CD4-positive, alpha-beta T cell treated with Interleukin-2 at 100 ng/mL for 4 hours (primary cell): ENCODE results near the gene HECW1.

Experiments
- DNase-seq: peaks from one replicate; pipeline ENCODE4 v3.0.0-alpha.2; 2020; ENCODE audit warnings: low spot score

The HECW1 gene

DNA sequence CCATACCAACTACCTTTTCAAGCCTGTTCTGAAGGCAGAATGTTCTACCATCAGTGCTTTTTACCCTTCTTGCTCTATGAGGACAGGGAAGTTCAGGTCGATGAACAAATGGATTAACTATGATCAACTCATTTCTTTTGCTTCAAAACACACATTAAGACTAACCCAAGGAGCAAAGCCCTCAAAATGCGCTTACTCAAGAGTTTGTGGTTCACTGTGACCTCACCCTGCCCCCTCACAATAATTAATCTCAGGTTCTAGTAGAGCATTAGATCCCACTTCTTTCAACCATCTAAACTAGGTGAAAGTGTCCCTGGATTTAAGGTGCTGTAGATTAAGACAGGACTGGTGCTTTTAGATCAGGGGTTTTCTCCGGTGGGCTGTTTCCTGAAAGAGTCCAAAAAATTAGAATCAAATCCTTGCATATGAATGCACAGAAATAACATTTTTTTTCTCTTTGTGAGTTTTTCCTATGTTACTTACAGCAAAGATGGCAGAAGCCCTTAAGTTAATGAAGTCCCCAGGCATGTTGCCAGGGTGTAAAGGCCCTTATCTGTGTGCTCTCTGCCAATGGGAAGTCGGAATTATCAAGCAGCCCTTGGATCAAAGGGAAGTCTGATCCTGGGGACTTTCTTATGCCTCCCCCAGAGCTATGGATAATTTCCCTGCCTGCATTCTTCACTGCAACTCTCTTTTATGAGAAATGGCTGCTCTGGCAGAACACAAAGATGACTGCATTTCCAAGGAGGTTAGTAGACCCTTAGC is 264.9 kb downstream of the HECW1 start:
- no peak for DNase-seq

DNA sequence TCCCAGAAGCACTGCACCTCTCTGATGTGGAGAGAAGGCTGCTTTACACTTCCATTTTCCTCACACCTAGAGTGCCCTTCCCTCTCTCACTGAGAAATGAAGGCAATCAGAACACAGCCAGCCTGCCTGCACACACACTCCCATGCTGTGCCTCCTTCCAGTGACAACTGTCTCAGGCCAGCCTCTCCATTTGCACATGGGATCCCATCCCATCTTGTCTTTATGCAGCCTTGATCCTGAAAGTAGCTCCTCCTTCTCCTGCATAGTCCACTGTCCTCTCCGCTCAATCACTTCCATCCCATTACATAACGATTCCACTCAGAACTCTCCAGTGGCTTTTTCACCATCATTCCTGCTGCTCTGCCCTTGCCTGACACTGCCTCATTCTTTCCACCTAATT is 266.8 kb downstream of the HECW1 start:
- no peak for DNase-seq

DNA sequence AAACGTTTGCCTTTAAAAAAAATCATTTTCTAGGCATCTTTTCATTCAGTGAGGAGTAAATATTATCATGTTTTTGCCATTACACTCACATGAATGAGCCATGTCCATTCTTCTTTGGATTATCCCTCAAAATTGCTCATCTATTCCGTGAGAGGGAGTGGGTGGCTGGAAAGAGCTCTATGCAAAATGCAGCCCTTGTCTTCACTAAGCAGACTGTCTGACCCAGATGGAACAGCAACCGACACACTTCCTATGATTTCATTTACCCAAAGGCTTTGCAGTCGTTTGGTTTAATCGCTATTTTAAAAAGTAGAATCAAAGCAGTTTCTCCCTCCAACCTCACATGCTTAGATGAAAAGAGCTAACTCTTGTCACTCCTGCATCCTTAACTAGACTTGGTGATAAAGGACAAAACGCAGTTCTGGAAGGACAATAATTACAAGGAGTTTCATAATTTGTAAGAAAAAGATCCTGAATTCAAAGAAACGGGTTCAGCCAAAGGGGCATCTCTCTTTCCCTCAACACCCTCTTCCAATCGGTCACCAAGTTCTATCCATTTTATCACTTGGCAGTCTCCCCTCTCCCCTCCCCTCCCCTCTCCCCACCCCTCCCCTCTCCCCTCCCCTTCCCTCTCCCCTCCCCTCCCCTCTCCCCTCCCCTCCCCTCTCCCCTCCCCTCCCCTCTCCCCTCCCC is 272.3 kb downstream of the HECW1 start:
- no peak for DNase-seq

GRCh38 chr7:43385309-43385680 is 272.8 kb downstream of the HECW1 start:
- DNase-seq: no peak

- DNase-seq: no peak
These were observed 273.4 kb downstream of the HECW1 start for GRCh38 chr7:43385856-43386255.

GRCh38 chr7:43387932-43388331 is 275.5 kb downstream of the HECW1 start:
- DNase-seq: no peak

DNA sequence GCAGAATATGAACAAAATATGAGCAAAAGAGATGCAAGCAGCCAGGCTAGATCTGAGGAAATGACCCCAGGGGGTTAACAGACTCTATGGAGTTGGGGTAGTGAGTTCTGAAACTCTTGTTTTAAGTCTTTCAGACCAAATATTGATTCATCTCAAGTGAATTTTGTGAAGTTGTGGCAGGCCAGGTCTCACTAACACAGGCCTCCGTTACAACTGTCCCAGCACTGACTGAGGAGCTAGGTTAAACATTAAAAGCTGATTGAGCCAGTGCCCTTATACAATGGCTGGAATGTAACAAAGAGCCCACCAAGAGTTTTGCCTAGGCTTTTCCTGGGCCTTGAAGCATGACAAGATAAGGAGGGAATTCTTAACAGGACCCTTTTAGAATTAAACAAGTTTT is 278.1 kb downstream of the HECW1 start:
- no peak for DNase-seq

- no peak for DNase-seq
These were observed 279.1 kb downstream of the HECW1 start for GRCh38 chr7:43391518-43391917.

DNA sequence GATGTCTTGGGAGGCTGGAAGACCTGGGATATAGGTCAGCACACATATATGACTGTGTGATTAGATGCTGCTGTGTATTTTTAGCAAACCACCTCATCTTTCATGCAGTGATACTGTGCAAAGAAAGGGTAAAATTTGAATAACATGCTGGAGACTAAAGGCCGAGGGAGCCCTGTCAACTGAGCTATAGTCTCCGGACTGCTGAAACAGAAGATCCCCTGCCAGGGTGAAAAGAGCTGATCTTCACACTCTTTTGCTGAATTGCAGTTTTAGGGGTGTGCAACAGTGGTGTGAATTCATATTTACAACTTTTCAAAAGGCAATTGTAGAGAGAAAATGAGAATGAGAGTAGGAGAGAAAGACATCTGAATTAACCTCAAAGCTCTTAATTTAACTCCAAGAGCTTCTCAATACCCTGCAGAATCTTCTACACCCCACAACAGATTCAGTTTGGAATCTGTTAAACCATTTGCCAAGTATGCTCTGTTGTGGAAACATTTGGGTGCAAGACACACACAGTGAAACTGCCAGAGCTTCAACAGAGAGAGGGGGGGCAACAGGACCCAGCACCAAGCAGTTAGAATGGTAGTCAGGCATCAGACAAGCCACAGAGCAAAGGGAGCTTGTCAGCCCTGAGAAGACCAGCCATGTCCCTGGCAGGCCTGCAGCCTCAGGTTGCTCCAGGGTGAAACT is 280.3 kb downstream of the HECW1 start:
- no peak for DNase-seq

- no peak for DNase-seq
These were observed 282.1 kb downstream of the HECW1 start for GRCh38 chr7:43394441-43395130.

- no peak for DNase-seq
These were observed 282.9 kb downstream of the HECW1 start for GRCh38 chr7:43395351-43395750.

DNA sequence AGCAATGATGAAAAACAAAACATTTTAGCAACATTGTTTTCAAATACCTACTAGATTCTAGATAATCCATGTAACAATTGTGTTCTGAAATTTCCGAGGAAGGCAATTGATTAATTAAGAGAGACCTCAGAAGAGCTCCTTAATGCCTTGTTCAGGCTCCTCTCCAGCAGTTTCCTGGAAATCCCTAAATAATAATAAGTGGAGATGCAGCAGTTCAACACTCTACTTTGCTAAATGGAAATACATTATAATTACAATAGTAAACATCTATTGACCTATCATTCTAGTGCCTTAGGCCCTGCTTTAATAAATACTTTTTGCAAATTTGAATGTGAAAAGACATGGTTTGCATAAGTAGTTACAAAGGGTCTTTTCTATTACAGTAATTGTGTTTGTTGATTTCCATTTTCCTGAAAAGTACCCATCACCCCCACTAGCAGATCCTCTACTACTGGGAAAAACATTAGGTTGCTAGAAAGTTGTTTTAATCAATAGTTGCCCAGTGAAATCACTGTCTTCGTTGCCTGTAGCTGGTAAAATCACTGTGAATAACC is 283.8 kb downstream of the HECW1 start:
- no peak for DNase-seq

GRCh38 chr7:43398831-43399230 is 286.4 kb downstream of the HECW1 start:
- no peak for DNase-seq

- DNase-seq: no peak
These were observed 293.5 kb downstream of the HECW1 start for GRCh38 chr7:43405948-43406347.

DNA sequence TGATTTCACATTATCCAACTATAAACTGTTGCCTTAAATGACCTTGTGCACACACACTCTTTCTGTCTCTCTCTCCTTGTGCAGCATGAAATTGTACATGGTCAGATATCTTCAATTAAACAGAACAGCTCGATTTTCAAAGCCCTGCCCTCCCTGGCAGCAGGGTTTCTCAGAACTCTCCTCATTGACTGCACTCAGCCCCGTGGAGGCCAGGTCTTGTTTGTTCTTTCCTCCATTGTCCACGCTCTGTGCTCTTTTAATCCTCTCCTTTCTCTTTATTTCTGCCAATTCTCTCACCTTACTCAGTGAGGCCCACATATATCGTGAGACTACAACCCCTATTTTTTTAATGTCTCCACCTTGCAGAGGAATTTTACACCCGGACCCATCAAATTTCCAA is 294.5 kb downstream of the HECW1 start:
- DNase-seq: no peak

GRCh38 chr7:43408981-43409380 is 296.5 kb downstream of the HECW1 start:
- no peak for DNase-seq

DNA sequence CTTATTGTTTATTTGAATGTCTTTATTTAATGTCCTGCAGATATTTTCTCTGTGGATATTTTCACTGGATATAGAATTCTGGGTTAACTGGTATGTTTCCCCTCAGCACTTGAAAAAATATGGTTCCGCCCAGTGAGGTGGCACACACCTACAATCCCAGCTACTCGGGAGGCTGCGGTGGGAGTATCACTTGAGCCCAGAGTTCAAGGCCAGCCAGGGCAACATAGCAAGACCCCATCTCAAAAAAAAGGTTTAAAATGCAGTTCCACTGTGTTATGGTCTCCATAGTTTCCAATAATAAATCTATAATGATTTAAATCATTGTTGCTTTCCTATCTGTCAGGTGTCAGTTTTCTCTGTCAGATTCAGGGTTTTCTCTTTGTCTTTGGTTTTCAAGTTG is 305.0 kb downstream of the HECW1 start:
- DNase-seq: no peak

GRCh38 chr7:43430411-43430810 is 318.0 kb downstream of the HECW1 start:
- no peak for DNase-seq

GRCh38 chr7:43431020-43431595 is 318.7 kb downstream of the HECW1 start:
- DNase-seq: no peak

DNA sequence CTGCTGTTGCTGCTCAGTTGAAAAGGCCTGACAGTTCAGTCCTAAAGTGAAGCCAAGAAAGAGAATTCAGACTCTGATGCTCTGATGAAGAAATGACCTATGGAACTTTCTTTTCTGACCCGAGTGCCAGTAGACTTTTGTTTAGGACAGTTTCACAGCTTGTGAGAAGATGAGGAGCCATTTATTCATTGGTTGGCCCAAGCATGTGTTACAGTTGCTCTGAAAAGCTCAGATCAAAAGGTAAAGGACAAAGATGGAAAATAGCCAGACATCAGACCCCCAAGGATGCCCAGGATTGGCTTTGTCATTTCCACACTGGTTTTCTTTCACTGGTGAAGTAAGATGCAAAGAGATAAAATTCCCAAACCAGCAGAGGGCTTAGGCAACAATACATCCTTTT is 321.2 kb downstream of the HECW1 start:
- DNase-seq: no peak

GRCh38 chr7:43437001-43437400 is 324.6 kb downstream of the HECW1 start:
- no peak for DNase-seq

DNA sequence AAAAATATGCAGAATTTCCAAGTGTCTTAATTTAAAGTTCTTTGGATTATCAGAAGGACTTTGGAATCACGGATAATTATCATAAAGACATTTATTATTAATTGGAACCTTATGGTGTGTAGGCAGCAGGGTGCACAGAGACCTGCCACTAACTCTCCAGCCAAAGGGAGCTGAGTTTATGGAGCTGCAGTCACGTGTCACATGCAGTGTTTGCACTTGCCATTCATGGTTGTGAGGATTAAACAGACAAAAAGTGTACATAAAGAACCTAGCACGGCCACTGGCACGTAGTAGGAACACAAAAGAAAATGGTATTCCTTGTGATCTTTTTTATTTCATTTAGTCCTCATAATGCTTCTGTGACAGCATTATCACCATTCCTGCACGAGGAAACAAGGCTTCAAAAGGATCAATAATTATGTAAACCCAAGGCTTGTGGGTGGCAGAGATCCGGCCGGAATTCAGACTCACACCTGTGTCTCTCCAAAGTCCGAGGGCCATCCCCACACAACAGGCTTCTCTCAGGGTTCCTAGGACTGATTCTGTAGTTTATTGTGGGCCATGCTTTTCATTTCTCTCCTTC is 326.5 kb downstream of the HECW1 start:
- DNase-seq: no peak
